ENCODE measurements around the gene MED29. TPM values are rescaled to one million over a fixed set of nuclear protein-coding genes. Genes with fewer than 3 reads are reported as not detected.

The MED29 gene
- total RNA-seq, 2 experiments from 2014 or later: 45.0 to 46.1 TPM

DNA sequence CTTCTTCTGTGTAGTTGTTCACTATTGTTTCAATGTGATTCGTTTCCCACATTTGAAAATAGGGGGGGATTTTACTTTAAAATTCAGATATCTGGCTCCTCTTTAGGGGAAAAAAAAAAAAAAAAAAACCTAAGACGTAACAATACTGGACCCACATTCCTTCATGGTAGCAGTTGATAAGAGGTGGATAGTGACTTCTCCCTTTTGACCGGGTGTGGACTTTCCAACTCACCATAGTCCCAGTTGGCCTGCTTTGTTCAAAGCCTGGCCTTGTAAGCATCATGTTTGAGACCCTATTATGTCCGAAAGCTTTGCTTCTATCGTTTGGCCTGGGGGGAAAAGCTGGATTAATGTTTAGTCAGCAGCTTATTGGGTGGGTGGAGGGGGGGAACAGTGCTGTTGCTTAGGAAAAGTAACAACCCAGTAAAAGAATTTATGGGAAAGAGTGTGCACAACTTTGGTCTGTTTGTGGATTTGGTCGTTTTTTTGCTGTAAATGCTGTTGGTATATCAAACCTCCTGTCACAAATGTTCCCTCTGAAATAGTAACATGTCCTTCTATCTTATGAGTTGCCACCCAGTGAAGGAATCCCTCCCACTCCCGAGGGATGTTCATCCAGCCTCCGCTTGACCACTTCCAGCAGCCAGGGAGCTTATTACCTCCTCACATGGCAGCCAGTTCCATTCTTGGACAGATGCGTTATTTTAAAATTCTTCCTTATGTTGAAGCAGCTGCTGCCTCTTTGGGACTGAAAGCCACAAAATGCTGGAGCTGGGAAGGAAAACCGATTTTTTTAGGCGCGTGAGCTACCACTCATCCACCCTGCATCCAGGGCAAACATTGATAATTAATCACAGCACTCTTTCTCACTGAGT, 38.6 kb upstream of the MED29 start:
- ChIA-PET POLR2A (no interaction called here), CTCF (interaction anchor here (1.4 kb wide), 1 partner anchor 44 kb away, joined by 3 read pairs; no protein-coding TSS in a partner anchor)
- no peaks in the 10 kb centered on the region for H3K9me3 Mint-ChIP-seq
- no peak overlapping the region for H3K4me3 Mint-ChIP-seq
- Histone ChIP-seq H3K9me3 (ENCODE audit: control insufficient read depth in 1 of 2, insufficient read depth in 1 of 2, low read length in 2 of 2) (no peaks in the 10 kb centered on the region), H3K36me3 (ENCODE audit: insufficient read depth, low read length) (peaks cover 60% of the 10 kb centered on the region), H3K4me3 (ENCODE audit: low read length) (no peak overlapping the region), H3K4me1 (ENCODE audit: insufficient read depth, low read length) (no peaks in the 10 kb centered on the region), H3K27me3 (ENCODE audit: control insufficient read depth in 1 of 2, insufficient read depth in 2 of 2, low read length in 2 of 2) (no peaks in the 10 kb centered on the region), H3K27ac (ENCODE audit: low read depth in 1 of 2, low read length in 2 of 2) (no peak overlapping the region)
- TF ChIP-seq, protein P1, sequence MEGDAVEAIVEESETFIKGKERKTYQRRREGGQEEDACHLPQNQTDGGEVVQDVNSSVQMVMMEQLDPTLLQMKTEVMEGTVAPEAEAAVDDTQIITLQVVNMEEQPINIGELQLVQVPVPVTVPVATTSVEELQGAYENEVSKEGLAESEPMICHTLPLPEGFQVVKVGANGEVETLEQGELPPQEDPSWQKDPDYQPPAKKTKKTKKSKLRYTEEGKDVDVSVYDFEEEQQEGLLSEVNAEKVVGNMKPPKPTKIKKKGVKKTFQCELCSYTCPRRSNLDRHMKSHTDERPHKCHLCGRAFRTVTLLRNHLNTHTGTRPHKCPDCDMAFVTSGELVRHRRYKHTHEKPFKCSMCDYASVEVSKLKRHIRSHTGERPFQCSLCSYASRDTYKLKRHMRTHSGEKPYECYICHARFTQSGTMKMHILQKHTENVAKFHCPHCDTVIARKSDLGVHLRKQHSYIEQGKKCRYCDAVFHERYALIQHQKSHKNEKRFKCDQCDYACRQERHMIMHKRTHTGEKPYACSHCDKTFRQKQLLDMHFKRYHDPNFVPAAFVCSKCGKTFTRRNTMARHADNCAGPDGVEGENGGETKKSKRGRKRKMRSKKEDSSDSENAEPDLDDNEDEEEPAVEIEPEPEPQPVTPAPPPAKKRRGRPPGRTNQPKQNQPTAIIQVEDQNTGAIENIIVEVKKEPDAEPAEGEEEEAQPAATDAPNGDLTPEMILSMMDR (IDR thresholded peaks at IDR 0.05): no peak
- H3K27ac Mint-ChIP-seq: no peak overlapping the region
- ATAC-seq (ENCODE audit: poor library complexity) (no peak), DNase-seq (no peak)
- peaks cover 86% of the 10 kb centered on the region for H3K36me3 Mint-ChIP-seq (ENCODE audit: low read depth)
- H3K27me3 Mint-ChIP-seq: no peaks in the 10 kb centered on the region
- intact Hi-C loops (cut with DNase I, micrococcal nuclease): no loop called here
- H3K4me1 Mint-ChIP-seq (ENCODE audit: low read depth): peaks cover 30% of the 10 kb centered on the region

DNA sequence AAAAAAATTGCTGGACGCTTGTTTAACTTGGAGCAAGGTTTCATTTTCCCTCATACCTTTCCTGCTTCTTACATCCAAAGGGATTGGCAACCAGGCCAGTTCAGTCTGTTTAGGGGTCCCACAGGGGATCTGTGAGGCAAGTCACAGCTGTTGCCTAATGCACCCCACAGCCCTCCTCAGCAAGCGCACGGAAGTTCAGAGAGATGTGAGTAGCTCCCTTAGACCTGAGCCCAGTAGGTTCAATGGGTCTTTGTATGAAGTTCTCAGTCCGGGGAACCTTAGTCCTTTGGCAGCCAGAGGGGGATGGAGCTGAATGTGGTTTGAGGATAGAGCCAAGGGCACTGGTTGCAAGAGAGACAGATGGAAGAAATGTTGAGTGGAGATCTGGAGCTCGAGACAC, 35.9 kb upstream of the MED29 start:
- H3K4me1 ChIP-seq (ENCODE audit: insufficient read depth, low read length): no peaks in the 10 kb centered on the region
- ATAC-seq (ENCODE audit: poor library complexity) (no peak), DNase-seq (no peak)
- Mint-ChIP-seq H3K27ac (no peak overlapping the region), H3K4me3 (no peak overlapping the region), H3K4me1 (ENCODE audit: low read depth) (peaks cover 12% of the 10 kb centered on the region), H3K9me3 (no peaks in the 10 kb centered on the region), H3K27me3 (no peaks in the 10 kb centered on the region), H3K36me3 (ENCODE audit: low read depth) (peaks cover 85% of the 10 kb centered on the region)
- H3K4me3 ChIP-seq (ENCODE audit: low read length): no peak overlapping the region
- CTCF ChIA-PET: no interaction called here
- TF ChIP-seq, protein P1 (IDR thresholded peaks at IDR 0.05): no peak
- no peaks in the 10 kb centered on the region for H3K27me3 ChIP-seq (ENCODE audit: control insufficient read depth in 1 of 2, insufficient read depth in 2 of 2, low read length in 2 of 2)
- no peak overlapping the region for H3K27ac ChIP-seq (ENCODE audit: low read depth in 1 of 2, low read length in 2 of 2)
- intact Hi-C loops (cut with DNase I, micrococcal nuclease): no loop called here
- POLR2A ChIA-PET: no interaction called here
- no peaks in the 10 kb centered on the region for H3K9me3 ChIP-seq (ENCODE audit: control insufficient read depth in 1 of 2, insufficient read depth in 1 of 2, low read length in 2 of 2)
- peaks cover 75% of the 10 kb centered on the region for H3K36me3 ChIP-seq (ENCODE audit: insufficient read depth, low read length)

DNA sequence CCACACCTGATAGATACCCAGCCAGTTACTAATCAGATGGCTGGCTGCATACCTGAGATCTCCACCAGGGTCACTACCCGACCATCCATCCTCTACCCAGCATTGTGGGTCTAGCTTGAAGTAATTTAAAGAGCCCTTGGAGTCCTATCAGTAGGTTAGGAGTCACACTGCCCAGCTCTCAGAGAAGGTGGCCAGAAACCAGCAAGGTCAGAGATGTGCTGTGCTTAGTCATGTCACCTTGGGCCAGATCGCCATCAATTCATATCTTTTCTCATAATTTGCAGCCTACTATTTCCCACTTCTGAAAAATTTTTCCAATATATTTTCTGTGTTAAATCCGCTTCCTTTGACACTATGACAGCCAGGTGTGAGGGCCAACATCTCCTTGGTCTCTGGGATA, 35.1 kb upstream of the MED29 start:
- peaks cover 92% of the 10 kb centered on the region for H3K36me3 Mint-ChIP-seq (ENCODE audit: low read depth)
- peaks cover 12% of the 10 kb centered on the region for H3K4me1 Mint-ChIP-seq (ENCODE audit: low read depth)
- no peak overlapping the region for H3K27ac Mint-ChIP-seq
- H3K27ac ChIP-seq (ENCODE audit: low read depth in 1 of 2, low read length in 2 of 2): no peak overlapping the region
- H3K27me3 ChIP-seq (ENCODE audit: control insufficient read depth in 1 of 2, insufficient read depth in 2 of 2, low read length in 2 of 2): no peaks in the 10 kb centered on the region
- no peak overlapping the region for H3K4me3 Mint-ChIP-seq
- DNase-seq (no peak), ATAC-seq (ENCODE audit: poor library complexity) (no peak)
- H3K36me3 ChIP-seq (ENCODE audit: insufficient read depth, low read length): peaks cover 83% of the 10 kb centered on the region
- no peaks in the 10 kb centered on the region for H3K9me3 Mint-ChIP-seq
- ChIA-PET CTCF (no interaction called here), POLR2A (no interaction called here)
- no peaks in the 10 kb centered on the region for H3K9me3 ChIP-seq (ENCODE audit: control insufficient read depth in 1 of 2, insufficient read depth in 1 of 2, low read length in 2 of 2)
- TF ChIP-seq, protein P1 (IDR thresholded peaks at IDR 0.05): no peak
- H3K4me1 ChIP-seq (ENCODE audit: insufficient read depth, low read length): no peaks in the 10 kb centered on the region
- H3K27me3 Mint-ChIP-seq: no peaks in the 10 kb centered on the region
- intact Hi-C loops (cut with DNase I, micrococcal nuclease): no loop called here
- no peak overlapping the region for H3K4me3 ChIP-seq (ENCODE audit: low read length)

Measured in CD4-positive, alpha-beta T cell (primary cell).